ENCODE measurements around the gene C10orf105. TPM values are rescaled to one million over a fixed set of nuclear protein-coding genes. Genes with fewer than 3 reads are reported as not detected.

Gene C10orf105
- polyA plus RNA-seq, 1 donor (not counting 4 experiments of a cell fraction or from before 2014, with no cell fraction given) = not detected

DNA sequence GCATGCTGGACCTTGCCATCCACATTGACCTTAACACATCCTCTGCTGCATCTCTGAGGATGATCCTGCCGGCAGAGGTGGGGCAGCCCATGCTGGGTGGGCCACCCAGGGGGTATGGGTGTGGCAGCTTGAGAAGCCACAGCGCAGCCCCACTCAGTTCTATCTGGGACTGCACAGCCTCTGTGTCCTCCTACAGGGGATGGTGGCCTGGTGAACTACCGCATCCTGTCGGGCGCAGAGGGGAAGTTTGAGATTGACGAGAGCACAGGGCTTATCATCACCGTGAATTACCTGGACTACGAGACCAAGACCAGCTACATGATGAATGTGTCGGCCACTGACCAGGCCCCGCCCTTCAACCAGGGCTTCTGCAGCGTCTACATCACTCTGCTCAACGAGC, 12.2 kb upstream of the C10orf105 start:
- peaks cover 23% of the 10 kb centered on the region for H3K4me1 ChIP-seq (ENCODE audit: control insufficient read depth, extremely low read depth, insufficient read depth, low read length)
- H3K27me3 ChIP-seq (ENCODE audit: control insufficient read depth, extremely low read depth, insufficient read depth, low read length) = peaks cover 8% of the 10 kb centered on the region
- FAIRE-seq (no peak), DNase-seq (ENCODE audit: low read depth, low spot score) (no peak)
- dilution Hi-C loops (cut with MboI; ENCODE audit: extremely low pct_ligation_motif_present, low sequenced_read_pairs) = no loop called here
- H3K79me2 ChIP-seq (ENCODE audit: control insufficient read depth, insufficient read depth, low read length) = no peaks in the 10 kb centered on the region
- no peak overlapping the region for H3K27ac ChIP-seq (ENCODE audit: control insufficient read depth, insufficient read depth, low read length)
- H4K20me1 ChIP-seq (ENCODE audit: control insufficient read depth, extremely low read depth, insufficient read depth, low read length) = no peaks in the 10 kb centered on the region
- no peaks in the 10 kb centered on the region for H3K36me3 ChIP-seq (ENCODE audit: control insufficient read depth in 2 of 2, extremely low read depth in 1 of 2, insufficient read depth in 2 of 2, low read length in 2 of 2)
- no peak for TF ChIP-seq EZH2 (IDR thresholded peaks at IDR 0.05; ENCODE audit: low read length)
- TF ChIP-seq CTCF (optimal IDR thresholded peaks at IDR 0.05 in 1 of 3, IDR thresholded peaks at IDR 0.05 in 1 of 3, conservative IDR thresholded peaks at IDR 0.05 in 1 of 3; ENCODE audit: extremely low read depth in 1 of 3, insufficient read depth in 2 of 3, low read length in 3 of 3) = no peak
- H3K4me2 ChIP-seq (ENCODE audit: control insufficient read depth, extremely low read depth, insufficient read depth, low read depth, low read length) = no peak overlapping the region
- H2AFZ ChIP-seq (ENCODE audit: control insufficient read depth, low read length) = no peak overlapping the region
- H3K4me3 ChIP-seq (ENCODE audit: control insufficient read depth in 2 of 3, extremely low read depth in 1 of 3, insufficient read depth in 2 of 3, low read depth in 1 of 3, low read length in 3 of 3) = no peak overlapping the region
- H3K9ac ChIP-seq (ENCODE audit: control insufficient read depth, extremely low read depth, insufficient read depth, low read length) = no peak overlapping the region
- H3K9me1 ChIP-seq (ENCODE audit: control insufficient read depth, extremely low read depth, insufficient read depth, low read length) = no peaks in the 10 kb centered on the region
- no peaks in the 10 kb centered on the region for H3K9me3 ChIP-seq (ENCODE audit: control insufficient read depth, low read depth, low read length)

DNA sequence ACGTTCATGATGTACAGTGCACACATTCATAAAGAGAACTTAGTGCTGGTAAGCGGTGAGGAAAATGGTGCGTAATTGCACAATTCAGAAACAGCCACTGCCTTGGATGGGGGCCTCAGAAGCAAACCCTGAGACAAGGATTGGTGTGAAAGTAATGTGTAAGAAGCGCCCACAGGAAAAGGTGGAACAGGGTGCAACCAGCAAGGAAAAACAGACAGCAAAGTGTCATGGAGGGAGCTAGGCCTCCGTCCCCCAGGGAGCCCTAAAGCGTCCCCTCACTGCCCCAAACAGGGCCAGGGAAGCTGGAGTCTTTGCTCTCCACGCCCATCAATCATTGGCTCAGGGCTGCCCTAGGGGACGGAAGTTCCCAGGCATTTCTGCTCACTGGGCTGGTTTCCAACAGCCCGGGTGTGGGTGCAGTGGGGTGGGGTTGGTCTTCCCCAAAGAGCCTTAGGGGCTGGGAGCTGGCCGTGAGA, 9.6 kb upstream of the C10orf105 start:
- no peak overlapping the region for H2AFZ ChIP-seq (ENCODE audit: control insufficient read depth, low read length)
- H3K4me3 ChIP-seq (ENCODE audit: control insufficient read depth in 2 of 3, extremely low read depth in 1 of 3, insufficient read depth in 2 of 3, low read depth in 1 of 3, low read length in 3 of 3) = no peak overlapping the region
- no peaks in the 10 kb centered on the region for H3K36me3 ChIP-seq (ENCODE audit: control insufficient read depth in 2 of 2, extremely low read depth in 1 of 2, insufficient read depth in 2 of 2, low read length in 2 of 2)
- DNase-seq (ENCODE audit: low read depth, low spot score) (peak; percentile 42), FAIRE-seq (peak; percentile 71)
- peaks cover 22% of the 10 kb centered on the region for H3K4me1 ChIP-seq (ENCODE audit: control insufficient read depth, extremely low read depth, insufficient read depth, low read length)
- H3K9me3 ChIP-seq (ENCODE audit: control insufficient read depth, low read depth, low read length) = no peaks in the 10 kb centered on the region
- no peak overlapping the region for H3K27ac ChIP-seq (ENCODE audit: control insufficient read depth, insufficient read depth, low read length)
- H4K20me1 ChIP-seq (ENCODE audit: control insufficient read depth, extremely low read depth, insufficient read depth, low read length) = no peaks in the 10 kb centered on the region
- no peak overlapping the region for H3K9ac ChIP-seq (ENCODE audit: control insufficient read depth, extremely low read depth, insufficient read depth, low read length)
- no peaks in the 10 kb centered on the region for H3K79me2 ChIP-seq (ENCODE audit: control insufficient read depth, insufficient read depth, low read length)
- peak overlapping the region; percentile 34 for H3K4me2 ChIP-seq (ENCODE audit: control insufficient read depth, extremely low read depth, insufficient read depth, low read depth, low read length)
- dilution Hi-C loops (cut with MboI; ENCODE audit: extremely low pct_ligation_motif_present, low sequenced_read_pairs) = no loop called here
- H3K27me3 ChIP-seq (ENCODE audit: control insufficient read depth, extremely low read depth, insufficient read depth, low read length) = peaks cover 4% of the 10 kb centered on the region
- no peak for TF ChIP-seq CTCF (optimal IDR thresholded peaks at IDR 0.05 in 1 of 3, IDR thresholded peaks at IDR 0.05 in 1 of 3, conservative IDR thresholded peaks at IDR 0.05 in 1 of 3; ENCODE audit: extremely low read depth in 1 of 3, insufficient read depth in 2 of 3, low read length in 3 of 3)
- TF ChIP-seq EZH2 (IDR thresholded peaks at IDR 0.05; ENCODE audit: low read length) = no peak
- no peaks in the 10 kb centered on the region for H3K9me1 ChIP-seq (ENCODE audit: control insufficient read depth, extremely low read depth, insufficient read depth, low read length)

Measured in keratinocyte (primary cell).